Type B pancreatic cell (in vitro differentiated cells): ENCODE results near the gene SMC1A. TPM values are rescaled to one million over a fixed set of nuclear protein-coding genes. Genes with fewer than 3 reads are reported as not detected.

Experiments used
- DNase-seq: peaks from one replicate; pipeline ENCODE4 v3.0.0; 2021; ENCODE audit warnings: mixed read lengths; ENCODE audit not compliant: unreplicated experiment; ENCODE audit errors: extremely low spot score
- H3K27ac Mint-ChIP-seq: 2 replicates; pipeline ENCODE4 v1.8.0; 2021; ENCODE audit warnings: mild to moderate bottlenecking, mixed read lengths
- H3K27me3 Mint-ChIP-seq: 2 replicates; pipeline ENCODE4 v1.8.0; 2021; ENCODE audit warnings: mixed read lengths
- H3K36me3 Mint-ChIP-seq: 2 replicates; pipeline ENCODE4 v1.8.0; 2021; ENCODE audit warnings: mixed read lengths
- H3K4me1 Mint-ChIP-seq: one replicate; pipeline ENCODE4 v1.8.0; 2021; ENCODE audit warnings: mixed read lengths; ENCODE audit not compliant: unreplicated experiment
- H3K4me3 Mint-ChIP-seq: 2 replicates; pipeline ENCODE4 v1.8.0; 2021; ENCODE audit warnings: mild to moderate bottlenecking, mixed read lengths
- H3K9me3 Mint-ChIP-seq: 2 replicates; pipeline ENCODE4 v1.8.0; 2021; ENCODE audit warnings: mixed read lengths
- total RNA-seq: library from RNA; stranded (reverse); gene quantifications from 2 replicates; pipeline ENCODE4 v1.2.1, GENCODE V29; 2021; ENCODE audit warnings: low replicate concordance
- TF ChIP-seq, protein P1 (sequence below): fragments of 200-600 bp; sonication (generic); conservative IDR thresholded peaks from 2 replicates; pipeline ENCODE4 v1.5.0; 2021; ENCODE audit warnings: antibody characterized with exemption, mild to moderate bottlenecking

SMC1A gene
- total RNA-seq, 1 donor from 2014 or later = 87.6 TPM

DNA sequence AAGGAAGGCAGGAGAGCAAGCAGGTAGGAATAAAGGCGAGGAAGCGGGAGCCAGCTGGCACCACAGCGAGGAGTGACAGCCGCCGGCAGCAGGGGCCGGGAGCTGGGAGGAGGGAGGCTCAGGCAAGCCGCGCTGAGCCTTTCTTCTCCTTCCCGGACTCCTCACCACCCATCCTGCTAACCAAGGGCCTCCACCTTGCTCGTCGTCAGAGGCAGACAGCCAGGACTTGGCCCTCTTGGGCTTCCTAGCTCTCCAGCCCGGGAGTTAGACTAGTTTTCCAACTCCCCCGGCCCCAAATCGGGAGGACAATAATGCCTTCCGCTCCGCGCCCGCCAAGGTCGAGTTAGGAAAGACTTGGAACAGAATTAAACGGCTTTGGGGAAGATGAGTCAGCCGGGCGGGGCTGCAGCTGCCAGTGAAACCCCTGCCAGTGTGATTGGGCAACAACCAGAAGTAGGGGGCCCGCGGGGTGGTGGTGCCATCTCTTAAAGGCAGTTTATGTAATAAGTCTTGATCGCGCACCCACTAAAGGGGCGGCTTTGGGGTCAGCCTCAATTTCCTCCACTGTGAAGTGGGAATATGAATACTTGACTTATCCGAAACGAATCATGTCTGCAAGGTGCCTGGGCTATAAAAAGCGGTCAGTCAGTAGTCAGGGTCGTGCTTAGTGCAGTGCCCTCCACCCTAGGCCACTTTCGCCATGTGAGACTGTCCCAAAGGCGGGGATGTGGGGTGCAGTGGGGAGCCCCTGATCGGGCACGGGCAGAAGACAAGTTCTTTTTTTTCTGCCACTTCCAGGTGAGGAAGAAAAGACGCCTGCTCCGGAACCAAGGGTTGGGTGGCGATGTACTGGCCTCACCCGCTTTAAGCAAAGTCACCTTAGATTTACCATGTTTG is 18.4 kb upstream of the SMC1A start:
- Mint-ChIP-seq H3K4me3 (peak overlapping the region; percentile 82), H3K36me3 (no peaks in the 10 kb centered on the region), H3K27me3 (peaks cover 18% of the 10 kb centered on the region), H3K9me3 (no peaks in the 10 kb centered on the region), H3K4me1 (no peaks in the 10 kb centered on the region), H3K27ac (peak overlapping the region; percentile 86)
- TF ChIP-seq, protein P1, sequence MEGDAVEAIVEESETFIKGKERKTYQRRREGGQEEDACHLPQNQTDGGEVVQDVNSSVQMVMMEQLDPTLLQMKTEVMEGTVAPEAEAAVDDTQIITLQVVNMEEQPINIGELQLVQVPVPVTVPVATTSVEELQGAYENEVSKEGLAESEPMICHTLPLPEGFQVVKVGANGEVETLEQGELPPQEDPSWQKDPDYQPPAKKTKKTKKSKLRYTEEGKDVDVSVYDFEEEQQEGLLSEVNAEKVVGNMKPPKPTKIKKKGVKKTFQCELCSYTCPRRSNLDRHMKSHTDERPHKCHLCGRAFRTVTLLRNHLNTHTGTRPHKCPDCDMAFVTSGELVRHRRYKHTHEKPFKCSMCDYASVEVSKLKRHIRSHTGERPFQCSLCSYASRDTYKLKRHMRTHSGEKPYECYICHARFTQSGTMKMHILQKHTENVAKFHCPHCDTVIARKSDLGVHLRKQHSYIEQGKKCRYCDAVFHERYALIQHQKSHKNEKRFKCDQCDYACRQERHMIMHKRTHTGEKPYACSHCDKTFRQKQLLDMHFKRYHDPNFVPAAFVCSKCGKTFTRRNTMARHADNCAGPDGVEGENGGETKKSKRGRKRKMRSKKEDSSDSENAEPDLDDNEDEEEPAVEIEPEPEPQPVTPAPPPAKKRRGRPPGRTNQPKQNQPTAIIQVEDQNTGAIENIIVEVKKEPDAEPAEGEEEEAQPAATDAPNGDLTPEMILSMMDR = no peak
- DNase-seq = no peak

DNA sequence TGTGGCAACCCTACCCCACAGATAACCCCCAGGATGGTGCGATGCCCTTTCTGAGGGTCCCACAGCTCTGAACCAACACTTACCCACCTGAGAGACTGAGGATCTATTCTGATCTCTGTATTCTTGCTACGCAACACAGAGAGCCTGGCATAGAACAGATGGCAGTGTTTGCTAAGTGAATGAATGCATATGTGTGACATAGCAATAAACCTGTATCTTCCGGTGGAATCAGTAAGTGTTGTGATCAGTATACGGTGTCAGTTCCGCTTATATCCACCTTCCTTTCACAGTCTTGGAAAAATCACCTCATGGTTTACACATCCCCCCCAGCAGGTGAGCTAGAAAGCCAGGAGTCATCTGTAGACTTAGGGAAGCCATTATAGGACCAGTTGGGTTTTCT is 17.6 kb upstream of the SMC1A start:
- TF ChIP-seq, protein P1 = no peak
- Mint-ChIP-seq H3K4me3 (peak overlapping the region; percentile 74), H3K27ac (peak overlapping the region; percentile 86), H3K9me3 (no peaks in the 10 kb centered on the region), H3K4me1 (no peaks in the 10 kb centered on the region), H3K36me3 (no peaks in the 10 kb centered on the region), H3K27me3 (peaks cover 18% of the 10 kb centered on the region)
- DNase-seq = no peak

DNA sequence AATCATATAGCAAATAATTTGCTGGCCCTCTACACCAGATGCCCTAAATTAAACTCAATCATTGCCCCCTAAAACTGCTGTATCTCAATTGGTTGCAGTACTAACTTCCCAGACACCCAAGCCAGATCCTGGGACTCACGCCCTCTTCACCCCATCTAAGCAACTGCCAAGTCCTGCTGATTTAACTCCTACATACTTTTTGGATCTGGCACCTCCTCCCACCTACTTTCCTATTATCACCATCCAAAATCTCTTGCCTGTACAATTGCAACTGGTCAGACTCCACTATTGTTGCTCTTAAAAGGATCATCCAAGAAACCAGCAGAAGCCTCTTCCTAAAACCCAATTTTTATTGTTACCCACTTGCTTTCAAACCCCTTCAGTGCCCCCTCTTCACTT is 16.4 kb upstream of the SMC1A start:
- Mint-ChIP-seq H3K4me1 (peaks cover 8% of the 10 kb centered on the region), H3K36me3 (no peaks in the 10 kb centered on the region), H3K9me3 (peaks cover 4% of the 10 kb centered on the region)

DNA sequence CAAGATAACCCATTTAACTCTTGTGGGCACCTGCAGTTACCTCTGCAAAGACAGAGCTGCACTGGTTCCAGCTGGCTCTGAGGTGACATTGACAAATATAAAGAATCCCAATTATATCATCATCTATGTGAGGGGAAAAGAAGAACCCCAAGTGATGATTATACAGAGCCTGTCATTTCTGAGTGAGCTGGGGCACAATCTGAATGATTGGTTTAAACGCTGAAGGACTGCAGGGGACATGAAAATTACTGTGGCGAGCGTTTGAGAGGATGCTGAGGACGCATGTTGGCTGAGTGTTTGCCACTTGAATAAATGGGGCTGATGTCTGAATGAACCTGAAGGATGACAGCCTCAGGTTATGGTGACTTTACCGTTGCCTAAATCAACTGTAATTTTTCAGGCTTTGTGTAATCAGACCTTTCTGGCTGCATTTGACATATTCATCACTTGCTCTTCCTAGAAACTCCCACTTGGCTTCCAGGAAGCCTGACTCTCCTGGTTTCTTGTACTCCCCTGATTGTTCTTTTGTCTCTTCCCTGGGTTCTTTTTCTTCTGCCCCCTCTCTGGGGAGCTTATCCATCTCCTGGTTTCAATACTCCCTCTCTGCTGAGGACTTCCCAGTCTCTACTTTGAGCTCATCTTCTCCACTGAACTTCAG is 15.8 kb upstream of the SMC1A start:
- Mint-ChIP-seq H3K27ac (no peak overlapping the region), H3K4me3 (no peak overlapping the region), H3K36me3 (no peaks in the 10 kb centered on the region), H3K4me1 (peaks cover 8% of the 10 kb centered on the region), H3K9me3 (peaks cover 4% of the 10 kb centered on the region), H3K27me3 (peaks cover 18% of the 10 kb centered on the region)
- TF ChIP-seq, protein P1 = no peak
- DNase-seq = no peak

More for the DNA sequence above, 16.4 kb upstream of the SMC1A start:
- no peak for DNase-seq
- Mint-ChIP-seq H3K4me3 (no peak overlapping the region), H3K27ac (no peak overlapping the region), H3K27me3 (peaks cover 18% of the 10 kb centered on the region)
- TF ChIP-seq, protein P1 = no peak

DNA sequence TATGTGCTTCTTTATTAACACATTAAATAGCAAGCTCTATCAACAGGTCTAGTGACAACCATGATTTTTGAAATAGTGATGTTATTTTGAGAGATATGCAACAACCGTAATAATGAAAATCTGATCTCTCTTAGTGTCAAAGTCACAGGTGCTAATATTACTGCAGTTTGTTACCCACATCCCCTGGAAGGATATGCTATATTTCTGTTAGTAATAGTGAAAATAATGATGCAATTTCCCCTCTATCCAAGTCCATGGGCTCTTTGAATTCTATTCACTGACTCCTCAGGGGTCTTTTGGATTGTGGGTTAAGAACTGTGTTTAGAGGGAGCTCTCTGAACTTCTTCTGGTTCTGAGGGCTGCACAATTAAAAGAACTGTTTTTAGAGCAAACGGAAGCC is 14.8 kb upstream of the SMC1A start:
- TF ChIP-seq, protein P1 = no peak
- Mint-ChIP-seq H3K9me3 (peaks cover 4% of the 10 kb centered on the region), H3K4me3 (no peak overlapping the region), H3K4me1 (peaks cover 8% of the 10 kb centered on the region), H3K36me3 (no peaks in the 10 kb centered on the region), H3K27me3 (peaks cover 18% of the 10 kb centered on the region), H3K27ac (no peak overlapping the region)
- no peak for DNase-seq
